OCI-LY1 (cell line): Measurements from ENCODE around the gene EEF1AKMT2.

Experiments
- H2AFZ ChIP-seq: fragments of 200-600 bp; sonication (generic), shearing (Covaris generic); 2 replicates; pipeline ENCODE4 v1.6.0; 2014; ENCODE audit warnings: antibody characterized with exemption, mild to moderate bottlenecking, low read length
- H3F3A ChIP-seq: fragments of 200-600 bp; sonication (generic), shearing (Covaris generic); 2 replicates; pipeline ENCODE4 v1.6.0; 2014; ENCODE audit warnings: mild to moderate bottlenecking, antibody characterized with exemption, low read length, moderate library complexity; ENCODE audit not compliant: insufficient read depth
- H3K27ac ChIP-seq: fragments of 200-600 bp; sonication (generic); 2 replicates; pipeline ENCODE4 v1.5.1; 2014; ENCODE audit warnings: low read length, mixed run types, mild to moderate bottlenecking, low read depth; ENCODE audit not compliant: poor library complexity, severe bottlenecking
- H3K27me3 ChIP-seq: fragments of 200-600 bp; sonication (generic); 2 replicates; pipeline ENCODE4 v1.6.0; 2014; ENCODE audit warnings: antibody characterized with exemption, mild to moderate bottlenecking, low read length, moderate library complexity; ENCODE audit not compliant: insufficient read depth
- H3K36me3 ChIP-seq: fragments of 200-600 bp; sonication (generic); 2 replicates; pipeline ENCODE4 v1.6.1; 2014; ENCODE audit warnings: mild to moderate bottlenecking, antibody characterized with exemption, low read length, moderate library complexity, mixed read lengths; ENCODE audit not compliant: insufficient read depth
- H3K4me1 ChIP-seq: fragments of 200-600 bp; sonication (generic); 2 replicates; pipeline ENCODE4 v1.5.1; 2014; ENCODE audit warnings: mild to moderate bottlenecking, low read length, moderate library complexity; ENCODE audit not compliant: insufficient read depth, severe bottlenecking
- H3K4me2 ChIP-seq: fragments of 200-600 bp; sonication (generic), shearing (Covaris generic); 2 replicates; pipeline ENCODE4 v1.6.1; 2014; ENCODE audit warnings: low read length
- H3K4me3 ChIP-seq: fragments of 200-600 bp; sonication (generic); 2 replicates; pipeline ENCODE4 v1.5.1; 2014; ENCODE audit warnings: low read length, low read depth, mild to moderate bottlenecking, mixed read lengths; ENCODE audit not compliant: poor library complexity, severe bottlenecking
- H3K79me2 ChIP-seq: fragments of 200-600 bp; shearing (Covaris generic); 2 replicates; pipeline ENCODE4 v1.6.1; 2016; ENCODE audit warnings: mixed run types, low read length, mixed read lengths; ENCODE audit not compliant: insufficient read depth
- H3K9ac ChIP-seq: fragments of 200-600 bp; sonication (generic), shearing (Covaris generic); 2 replicates; pipeline ENCODE4 v1.6.1; 2014; ENCODE audit warnings: mild to moderate bottlenecking, low read length, mixed read lengths
- H3K9me2 ChIP-seq: fragments of 200-600 bp; sonication (generic), shearing (Covaris generic); 2 replicates; pipeline ENCODE4 v1.6.1; 2014; ENCODE audit warnings: low read depth, mild to moderate bottlenecking, low read length, mixed read lengths
- H3K9me3 ChIP-seq: fragments of 200-600 bp; shearing (Covaris generic); 2 replicates; pipeline ENCODE4 v1.6.1; 2014; ENCODE audit warnings: low read length, mixed read lengths
- H4K20me1 ChIP-seq: fragments of 200-600 bp; sonication (generic), shearing (Covaris generic); 2 replicates; pipeline ENCODE4 v1.6.0; 2016; ENCODE audit warnings: mild to moderate bottlenecking, low read length; ENCODE audit not compliant: insufficient read depth
- CTCF ChIP-seq: fragments of 200-600 bp; sonication (generic), shearing (Covaris generic); IDR thresholded peaks from 2 replicates; pipeline ENCODE4 v1.5.1; 2017; ENCODE audit warnings: mild to moderate bottlenecking, antibody characterized with exemption, low read length, moderate library complexity, mixed read lengths
- EZH2 ChIP-seq: fragments of 200-600 bp; sonication (generic), shearing (Covaris generic); IDR thresholded peaks from 2 replicates; pipeline ENCODE4 v1.8.0; 2017; ENCODE audit warnings: borderline replicate concordance, mixed run types, mild to moderate bottlenecking, antibody characterized with exemption, low read length, moderate library complexity, mixed read lengths

EEF1AKMT2 gene

GRCh38 chr10:124763267-124763666 lies 28.4 kb downstream of the EEF1AKMT2 start:
- TF ChIP-seq EZH2 = no peak
- no peak for TF ChIP-seq CTCF
- Histone ChIP-seq H4K20me1 (no peaks in the 10 kb centered on the region), H2AFZ (no peak overlapping the region), H3K4me3 (no peak overlapping the region), H3K79me2 (no peaks in the 10 kb centered on the region), H3K27ac (no peak overlapping the region), H3K9me3 (no peaks in the 10 kb centered on the region), H3K27me3 (no peaks in the 10 kb centered on the region), H3K9ac (no peak overlapping the region), H3K9me2 (no peaks in the 10 kb centered on the region), H3F3A (no peaks in the 10 kb centered on the region), H3K4me1 (no peaks in the 10 kb centered on the region), H3K36me3 (peaks cover 50% of the 10 kb centered on the region; the same call in 1 of the 2 replicates), H3K4me2 (no peak overlapping the region)

DNA sequence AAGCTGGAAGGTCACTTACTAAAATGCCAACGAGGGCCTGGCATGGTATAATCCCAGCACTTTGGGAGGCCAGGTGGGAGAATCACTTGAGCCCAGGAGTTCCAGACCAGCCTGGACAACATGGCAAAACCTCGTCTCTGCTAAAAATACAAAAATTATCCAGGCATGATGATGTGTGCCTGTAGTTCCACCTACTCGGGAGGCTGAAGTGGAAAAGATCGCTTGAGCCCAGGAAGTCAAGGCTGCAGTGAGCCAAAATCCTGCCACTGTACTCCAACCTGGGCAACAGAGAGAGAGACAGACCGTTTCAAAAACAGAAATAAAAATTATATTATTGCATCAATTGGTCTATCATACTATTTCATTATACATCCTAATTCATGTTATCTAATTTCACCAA lies 29.4 kb downstream of the EEF1AKMT2 start:
- Histone ChIP-seq H3K9me2 (no peaks in the 10 kb centered on the region), H3K4me2 (no peak overlapping the region), H3K36me3 (peaks cover 58% of the 10 kb centered on the region; the same call in 1 of the 2 replicates), H3K27me3 (no peaks in the 10 kb centered on the region), H2AFZ (no peak overlapping the region), H3K4me1 (no peaks in the 10 kb centered on the region), H3K9me3 (no peaks in the 10 kb centered on the region), H4K20me1 (no peaks in the 10 kb centered on the region), H3K9ac (no peak overlapping the region), H3K27ac (no peak overlapping the region), H3K79me2 (no peaks in the 10 kb centered on the region), H3F3A (no peaks in the 10 kb centered on the region), H3K4me3 (no peak overlapping the region)
- TF ChIP-seq CTCF (no peak), EZH2 (no peak)

DNA sequence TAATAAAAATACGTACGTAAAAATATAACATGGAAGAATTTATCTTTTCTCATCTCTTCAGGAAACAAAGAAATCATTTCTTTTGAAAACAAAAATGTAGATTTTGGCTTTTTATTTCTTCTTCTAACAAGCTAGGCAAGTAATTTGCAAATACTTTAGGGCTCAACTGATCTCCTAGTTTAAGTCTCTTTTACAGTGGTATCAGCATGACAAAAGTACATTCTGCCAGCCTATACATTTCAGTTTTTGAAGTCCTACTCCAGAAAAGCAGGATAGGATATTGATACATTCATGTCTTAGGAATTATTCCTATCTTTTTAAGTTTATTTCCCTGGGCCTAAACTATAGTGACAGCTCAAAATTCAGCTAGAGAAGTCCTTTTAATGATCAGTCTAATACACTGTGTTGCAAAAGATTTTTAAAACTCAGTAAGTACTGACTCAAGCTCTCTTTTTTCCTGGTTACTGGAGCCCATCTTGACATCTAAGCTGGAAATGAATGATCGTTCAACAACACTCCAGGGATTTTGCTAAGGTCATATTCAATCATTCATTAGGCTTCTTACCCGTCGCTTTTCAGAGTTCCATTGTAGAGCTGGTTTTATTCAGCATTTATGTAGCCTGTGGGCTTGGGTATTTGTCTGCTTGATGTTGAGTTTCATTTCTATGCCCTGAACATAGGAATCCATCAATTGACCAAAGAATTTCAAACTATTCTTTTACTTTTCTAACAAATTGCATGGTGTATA lies 35.4 kb downstream of the EEF1AKMT2 start:
- TF ChIP-seq EZH2 (no peak), CTCF (no peak)
- Histone ChIP-seq H3K9ac (no peak overlapping the region), H3K4me1 (no peaks in the 10 kb centered on the region), H3K4me3 (no peak overlapping the region), H3K79me2 (no peaks in the 10 kb centered on the region), H2AFZ (no peak overlapping the region), H3K9me2 (no peaks in the 10 kb centered on the region), H3K4me2 (no peak overlapping the region), H3K27me3 (no peaks in the 10 kb centered on the region), H3F3A (no peaks in the 10 kb centered on the region), H4K20me1 (no peaks in the 10 kb centered on the region), H3K9me3 (no peaks in the 10 kb centered on the region), H3K36me3 (peaks cover 56% of the 10 kb centered on the region; the same call in 1 of the 2 replicates), H3K27ac (no peak overlapping the region)
